ENCODE results near the gene COX5A. TPM values are rescaled to one million over a fixed set of nuclear protein-coding genes. Genes with fewer than 3 reads are reported as not detected.
A peak's percentile ranks its signal among the peaks of the same experiment; 100 is the strongest.

COX5A gene
- 91.8 TPM for total RNA-seq
- 100 to 1,000 TPM; 383 to 512 (median 449) TPM for polyA plus RNA-seq

DNA sequence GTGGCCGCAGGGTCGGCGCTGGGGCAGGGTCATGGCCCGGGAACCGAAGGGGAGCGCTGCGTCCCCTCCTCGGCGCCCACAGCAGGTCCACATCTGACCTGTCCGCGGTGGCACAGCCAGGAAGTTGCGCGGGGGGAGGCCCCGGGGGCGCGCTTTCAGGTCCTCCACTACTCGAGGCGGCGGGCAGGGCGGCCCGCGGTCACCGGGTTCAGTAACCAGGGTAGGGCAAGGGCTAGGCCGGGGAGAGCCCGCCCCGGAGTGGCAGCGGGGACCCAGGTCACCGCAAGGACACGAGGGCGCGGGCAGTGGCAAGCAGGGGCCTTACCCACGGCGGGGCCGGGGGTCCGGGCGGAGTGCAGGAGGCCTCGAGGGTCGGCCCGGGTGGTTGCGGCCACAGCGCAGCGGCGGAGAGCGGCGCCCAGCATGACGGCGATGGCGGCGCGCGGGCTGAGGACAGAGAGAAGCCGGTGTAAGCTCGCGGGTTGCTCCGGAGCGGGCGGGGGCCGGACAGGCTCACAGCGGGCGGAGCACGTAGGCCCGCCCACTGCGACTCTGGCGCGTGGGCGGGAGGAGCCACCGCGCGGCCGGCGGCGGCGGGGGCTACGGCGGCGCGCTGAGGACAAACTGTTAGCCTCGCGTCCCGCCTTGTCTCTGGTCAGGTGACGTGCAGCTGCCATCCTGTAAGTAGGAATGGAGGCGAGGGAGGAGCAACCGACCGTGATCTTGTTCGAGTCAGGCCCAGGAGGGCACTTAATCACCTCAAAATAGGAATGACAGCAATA is at the start of gene COX5A:
COX5A (minus strand) TSS at position 484 of the 782 bp plus-strand sequence; CDS start at position 425, 59 bp downstream.
- Histone ChIP-seq H3K4me1 (ENCODE audit: control insufficient read depth, insufficient read depth, low read length, poor library complexity, severe bottlenecking) (peaks cover 42% of the 10 kb centered on the region), H3K36me3 (ENCODE audit: control insufficient read depth, insufficient read depth, low read length) (no peaks in the 10 kb centered on the region), H3K27me3 (ENCODE audit: control insufficient read depth, insufficient read depth, low read length) (no peaks in the 10 kb centered on the region), H3K4me3 (ENCODE audit: low read depth, low read length) (peak within 1 kb of the TSS; percentile 98), H3K9me3 (ENCODE audit: control insufficient read depth in 2 of 2, low read length in 2 of 2) (no peaks in the 10 kb centered on the region), H3K27ac (ENCODE audit: insufficient read depth, low read length, poor library complexity, severe bottlenecking) (peak within 1 kb of the TSS; percentile 74)
- H3K9me3 Mint-ChIP-seq = no peaks in the 10 kb centered on the region
- H3K4me1 Mint-ChIP-seq = peaks cover 13 to 47% (median 28%) of the 10 kb centered on the region in 4 donors
- ATAC-seq (ENCODE audit: low read depth in 2 of 2) (peak; percentile 94 to 96), DNase-seq (peak; percentile 85 to 96 (median 93))
- H3K36me3 Mint-ChIP-seq = peaks cover 3% of the 10 kb centered on the region
- H3K4me3 Mint-ChIP-seq = peak within 1 kb of the TSS; percentile 94 to 97 (median 94)
- H3K27ac Mint-ChIP-seq = peak within 1 kb of the TSS; percentile 92 to 93 (median 92)
- H3K27me3 Mint-ChIP-seq = peaks cover 5% of the 10 kb centered on the region

GRCh38 chr15:74983725-74984231 is 45.9 kb upstream of the COX5A start:
- no peak overlapping the region for H3K4me3 Mint-ChIP-seq
- ATAC-seq (ENCODE audit: low read depth in 2 of 2) (peak in 1 of 2 donors; percentile 59), DNase-seq (peak in 1 of 3 donors; percentile 64)
- H3K4me1 Mint-ChIP-seq = peaks cover 0 to 8% (median 0%) of the 10 kb centered on the region in 4 donors
- H3K36me3 Mint-ChIP-seq = no peaks in the 10 kb centered on the region
- H3K27ac Mint-ChIP-seq = no peak overlapping the region
- Histone ChIP-seq H3K4me3 (ENCODE audit: low read depth, low read length) (no peak overlapping the region), H3K27me3 (ENCODE audit: control insufficient read depth, insufficient read depth, low read length) (no peaks in the 10 kb centered on the region), H3K27ac (ENCODE audit: insufficient read depth, low read length, poor library complexity, severe bottlenecking) (no peak overlapping the region), H3K4me1 (ENCODE audit: control insufficient read depth, insufficient read depth, low read length, poor library complexity, severe bottlenecking) (no peaks in the 10 kb centered on the region), H3K9me3 (ENCODE audit: control insufficient read depth in 2 of 2, low read length in 2 of 2) (no peaks in the 10 kb centered on the region), H3K36me3 (ENCODE audit: control insufficient read depth, insufficient read depth, low read length) (no peaks in the 10 kb centered on the region)
- H3K27me3 Mint-ChIP-seq = peaks cover 4% of the 10 kb centered on the region
- H3K9me3 Mint-ChIP-seq = peaks cover 0 to 1% (median 0%) of the 10 kb centered on the region in 7 donors

- H3K9me3 Mint-ChIP-seq = peaks cover 0 to 1% (median 0%) of the 10 kb centered on the region in 7 donors
- H3K27me3 Mint-ChIP-seq = peaks cover 4% of the 10 kb centered on the region
- H3K4me3 ChIP-seq (ENCODE audit: low read depth, low read length) = no peak overlapping the region
- H3K27ac ChIP-seq (ENCODE audit: insufficient read depth, low read length, poor library complexity, severe bottlenecking) = no peak overlapping the region
- DNase-seq = no peak
- peak overlapping the region in 1 of 4 donors; percentile 49 for H3K4me3 Mint-ChIP-seq
- no peaks in the 10 kb centered on the region for H3K36me3 ChIP-seq (ENCODE audit: control insufficient read depth, insufficient read depth, low read length)
- no peaks in the 10 kb centered on the region for H3K4me1 ChIP-seq (ENCODE audit: control insufficient read depth, insufficient read depth, low read length, poor library complexity, severe bottlenecking)
- no peaks in the 10 kb centered on the region for H3K36me3 Mint-ChIP-seq
- no peaks in the 10 kb centered on the region for H3K9me3 ChIP-seq (ENCODE audit: control insufficient read depth in 2 of 2, low read length in 2 of 2)
- H3K4me1 Mint-ChIP-seq = peaks cover 0 to 8% (median 3%) of the 10 kb centered on the region in 4 donors
- no peak for ATAC-seq (ENCODE audit: low read depth in 2 of 2)
- H3K27me3 ChIP-seq (ENCODE audit: control insufficient read depth, insufficient read depth, low read length) = no peaks in the 10 kb centered on the region
- no peak overlapping the region for H3K27ac Mint-ChIP-seq
These were observed 44.3 kb upstream of the COX5A start for GRCh38 chr15:74982183-74982582.

- ATAC-seq (ENCODE audit: low read depth in 2 of 2) = peak; percentile 53 to 64
- H3K9me3 ChIP-seq (ENCODE audit: control insufficient read depth in 2 of 2, low read length in 2 of 2) = no peaks in the 10 kb centered on the region
- no peak overlapping the region for H3K27ac ChIP-seq (ENCODE audit: insufficient read depth, low read length, poor library complexity, severe bottlenecking)
- H3K27me3 Mint-ChIP-seq = peaks cover 9% of the 10 kb centered on the region
- no peaks in the 10 kb centered on the region for H3K27me3 ChIP-seq (ENCODE audit: control insufficient read depth, insufficient read depth, low read length)
- H3K36me3 Mint-ChIP-seq = no peaks in the 10 kb centered on the region
- no peaks in the 10 kb centered on the region for H3K36me3 ChIP-seq (ENCODE audit: control insufficient read depth, insufficient read depth, low read length)
- H3K4me3 ChIP-seq (ENCODE audit: low read depth, low read length) = no peak overlapping the region
- H3K4me3 Mint-ChIP-seq = no peak overlapping the region
- H3K27ac Mint-ChIP-seq = no peak overlapping the region
- DNase-seq = peak in 1 of 3 donors; percentile 63
- H3K4me1 ChIP-seq (ENCODE audit: control insufficient read depth, insufficient read depth, low read length, poor library complexity, severe bottlenecking) = no peaks in the 10 kb centered on the region
- H3K9me3 Mint-ChIP-seq = peaks cover 0 to 2% (median 0%) of the 10 kb centered on the region in 7 donors
- H3K4me1 Mint-ChIP-seq = peaks cover 0 to 6% (median under 1%) of the 10 kb centered on the region in 4 donors
These were observed 40.6 kb upstream of the COX5A start for GRCh38 chr15:74978503-74978902.

- Histone ChIP-seq H3K4me3 (ENCODE audit: low read depth, low read length) (no peak overlapping the region), H3K27ac (ENCODE audit: insufficient read depth, low read length, poor library complexity, severe bottlenecking) (no peak overlapping the region), H3K27me3 (ENCODE audit: control insufficient read depth, insufficient read depth, low read length) (no peaks in the 10 kb centered on the region), H3K9me3 (ENCODE audit: control insufficient read depth in 2 of 2, low read length in 2 of 2) (no peaks in the 10 kb centered on the region), H3K36me3 (ENCODE audit: control insufficient read depth, insufficient read depth, low read length) (no peaks in the 10 kb centered on the region), H3K4me1 (ENCODE audit: control insufficient read depth, insufficient read depth, low read length, poor library complexity, severe bottlenecking) (no peaks in the 10 kb centered on the region)
- ATAC-seq (ENCODE audit: low read depth in 2 of 2) (no peak), DNase-seq (no peak)
- H3K27me3 Mint-ChIP-seq = peaks cover 9% of the 10 kb centered on the region
- H3K4me1 Mint-ChIP-seq = peaks cover 0 to 6% (median 0%) of the 10 kb centered on the region in 4 donors
- H3K4me3 Mint-ChIP-seq = no peak overlapping the region
- H3K36me3 Mint-ChIP-seq = no peaks in the 10 kb centered on the region
- H3K9me3 Mint-ChIP-seq = peaks cover 0 to 2% (median 0%) of the 10 kb centered on the region in 7 donors
- no peak overlapping the region for H3K27ac Mint-ChIP-seq
These were observed 40.2 kb upstream of the COX5A start for GRCh38 chr15:74978077-74978476.

DNA sequence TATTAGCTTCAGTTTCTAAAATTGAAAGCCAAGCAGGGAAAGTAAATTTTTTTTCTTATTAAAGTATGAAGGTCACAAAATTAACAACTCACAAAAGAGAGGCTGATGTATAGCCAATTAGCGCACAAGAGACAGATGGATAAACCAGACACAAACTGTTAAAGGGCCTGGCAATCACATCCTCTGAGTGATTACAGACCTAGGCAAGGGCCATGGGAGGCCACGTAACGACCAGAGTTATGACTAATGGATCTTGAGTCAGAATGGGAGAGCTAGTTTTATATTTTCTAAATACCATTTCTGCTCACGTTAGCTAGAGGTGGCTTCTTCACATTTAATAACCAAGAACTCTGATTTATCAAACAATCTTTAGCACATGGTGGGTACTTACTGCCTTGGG is 39.7 kb upstream of the COX5A start:
- H3K4me3 ChIP-seq (ENCODE audit: low read depth, low read length) = no peak overlapping the region
- ATAC-seq (ENCODE audit: low read depth in 2 of 2) = no peak
- Mint-ChIP-seq H3K27me3 (peaks cover 9% of the 10 kb centered on the region), H3K36me3 (no peaks in the 10 kb centered on the region), H3K4me1 (peaks cover 0 to 6% (median 0%) of the 10 kb centered on the region in 4 donors), H3K4me3 (no peak overlapping the region), H3K27ac (no peak overlapping the region), H3K9me3 (peaks cover 0 to 2% (median 0%) of the 10 kb centered on the region in 7 donors)
- H3K4me1 ChIP-seq (ENCODE audit: control insufficient read depth, insufficient read depth, low read length, poor library complexity, severe bottlenecking) = no peaks in the 10 kb centered on the region
- no peaks in the 10 kb centered on the region for H3K27me3 ChIP-seq (ENCODE audit: control insufficient read depth, insufficient read depth, low read length)
- H3K36me3 ChIP-seq (ENCODE audit: control insufficient read depth, insufficient read depth, low read length) = no peaks in the 10 kb centered on the region
- H3K9me3 ChIP-seq (ENCODE audit: control insufficient read depth in 2 of 2, low read length in 2 of 2) = no peaks in the 10 kb centered on the region
- peak in 1 of 3 donors; percentile 46 for DNase-seq
- H3K27ac ChIP-seq (ENCODE audit: insufficient read depth, low read length, poor library complexity, severe bottlenecking) = no peak overlapping the region

DNA sequence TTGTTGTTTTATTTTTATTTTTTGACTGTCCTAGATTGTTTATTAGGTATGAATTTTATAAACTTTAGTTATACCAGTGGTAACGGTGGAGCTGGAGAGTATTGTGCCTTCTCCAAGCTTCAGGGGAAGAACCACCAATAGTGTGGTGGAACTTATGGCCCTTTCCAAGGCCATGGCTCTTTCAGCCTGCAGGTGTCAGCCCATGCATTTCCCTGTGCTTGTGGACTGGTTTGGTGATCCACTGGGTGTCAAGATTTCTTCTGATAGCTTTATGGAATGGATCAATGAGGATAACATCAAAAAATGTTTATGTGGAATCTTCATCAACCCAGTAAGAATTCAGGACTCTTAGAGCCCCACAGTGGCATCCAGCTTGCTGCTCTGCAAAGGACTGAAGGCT is 38.3 kb upstream of the COX5A start:
- ATAC-seq (ENCODE audit: low read depth in 2 of 2) (no peak), DNase-seq (no peak)
- Histone ChIP-seq H3K9me3 (ENCODE audit: control insufficient read depth in 2 of 2, low read length in 2 of 2) (no peaks in the 10 kb centered on the region), H3K4me1 (ENCODE audit: control insufficient read depth, insufficient read depth, low read length, poor library complexity, severe bottlenecking) (no peaks in the 10 kb centered on the region), H3K4me3 (ENCODE audit: low read depth, low read length) (no peak overlapping the region), H3K36me3 (ENCODE audit: control insufficient read depth, insufficient read depth, low read length) (no peaks in the 10 kb centered on the region), H3K27ac (ENCODE audit: insufficient read depth, low read length, poor library complexity, severe bottlenecking) (no peak overlapping the region), H3K27me3 (ENCODE audit: control insufficient read depth, insufficient read depth, low read length) (no peaks in the 10 kb centered on the region)
- no peaks in the 10 kb centered on the region for H3K36me3 Mint-ChIP-seq
- peaks cover 12% of the 10 kb centered on the region for H3K27me3 Mint-ChIP-seq
- H3K4me3 Mint-ChIP-seq = no peak overlapping the region
- no peak overlapping the region for H3K27ac Mint-ChIP-seq
- peaks cover 0 to 2% (median 0%) of the 10 kb centered on the region in 7 donors for H3K9me3 Mint-ChIP-seq
- peaks cover 0 to 6% (median 0%) of the 10 kb centered on the region in 4 donors for H3K4me1 Mint-ChIP-seq

All from CD4-positive, CD25-positive, alpha-beta regulatory T cell (primary cell).